ENCODE results near the gene CATSPER3.
A peak's percentile ranks its signal among the peaks of the same experiment; 100 is the strongest.

The CATSPER3 gene

GRCh38 chr5:135030956-135031812 is 63.5 kb downstream of the CATSPER3 start:
- no peak for DNase-seq

- no peak for DNase-seq
These were observed 64.3 kb downstream of the CATSPER3 start for GRCh38 chr5:135031813-135032694.

GRCh38 chr5:135032695-135032998 is 64.9 kb downstream of the CATSPER3 start:
- no peak for DNase-seq

- no peak for DNase-seq
These were observed 65.5 kb downstream of the CATSPER3 start for GRCh38 chr5:135032999-135033861.

DNA sequence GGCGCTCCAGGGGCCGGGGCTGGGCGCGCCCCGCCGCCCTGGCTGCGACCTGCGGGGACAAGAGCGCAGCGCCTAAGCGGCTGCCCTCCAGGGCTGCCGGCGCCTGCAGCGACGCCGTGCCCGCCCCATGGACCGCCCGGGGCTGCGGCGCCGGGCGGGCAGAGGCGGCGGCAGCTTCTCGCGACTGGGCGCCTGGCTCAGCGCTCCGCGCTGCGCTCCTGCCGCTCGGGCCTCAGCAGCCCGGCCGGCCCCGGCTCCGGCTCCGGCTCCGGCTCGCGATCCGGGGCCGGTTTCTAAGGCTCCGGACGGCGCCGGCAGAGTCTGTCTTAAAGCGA is 66.2 kb downstream of the CATSPER3 start, which contains the start of gene PITX1:
TSS of gene PITX1 (minus strand) at position 328 of the 335 bp plus-strand sequence. CDS start 347 bp downstream, outside the sequence.
- DNase-seq = no peak

DNA sequence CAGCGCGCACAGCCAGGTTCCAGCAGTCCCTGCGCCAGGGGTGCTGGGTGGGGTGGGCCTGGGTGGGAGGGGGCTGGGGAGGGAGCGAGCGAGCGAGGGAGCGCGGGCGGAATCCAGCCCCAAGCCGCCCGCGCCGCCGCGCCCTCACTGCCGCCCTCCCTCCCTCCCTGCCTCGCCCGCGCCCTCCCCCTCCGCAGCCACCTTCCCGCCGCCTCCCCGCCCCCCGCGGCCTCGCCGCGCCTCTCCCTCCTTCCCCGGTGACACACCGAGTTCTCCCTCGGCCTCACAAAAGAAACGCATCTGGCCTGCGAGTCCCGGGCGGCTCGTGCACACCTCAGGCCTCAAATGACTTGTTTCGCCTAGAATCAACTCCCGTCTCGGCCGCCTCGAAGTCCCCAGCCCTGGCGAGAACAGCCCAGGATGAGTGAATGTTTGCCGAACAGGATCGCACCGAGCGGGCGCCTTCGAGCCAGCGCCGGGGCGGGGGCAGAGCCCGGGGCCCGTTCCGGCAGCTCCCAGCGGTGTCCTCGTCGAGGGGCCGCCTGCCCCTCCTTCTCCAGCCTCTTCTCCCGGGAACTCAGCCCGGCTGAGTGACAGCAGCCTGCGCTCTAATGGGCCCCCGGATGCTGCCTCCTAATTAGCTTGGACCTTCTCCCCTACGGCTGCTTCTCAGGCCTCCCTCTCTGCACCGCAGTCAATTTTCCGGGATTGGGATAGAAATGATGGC is 66.7 kb downstream of the CATSPER3 start:
- peak; percentile 25 for DNase-seq

DNA sequence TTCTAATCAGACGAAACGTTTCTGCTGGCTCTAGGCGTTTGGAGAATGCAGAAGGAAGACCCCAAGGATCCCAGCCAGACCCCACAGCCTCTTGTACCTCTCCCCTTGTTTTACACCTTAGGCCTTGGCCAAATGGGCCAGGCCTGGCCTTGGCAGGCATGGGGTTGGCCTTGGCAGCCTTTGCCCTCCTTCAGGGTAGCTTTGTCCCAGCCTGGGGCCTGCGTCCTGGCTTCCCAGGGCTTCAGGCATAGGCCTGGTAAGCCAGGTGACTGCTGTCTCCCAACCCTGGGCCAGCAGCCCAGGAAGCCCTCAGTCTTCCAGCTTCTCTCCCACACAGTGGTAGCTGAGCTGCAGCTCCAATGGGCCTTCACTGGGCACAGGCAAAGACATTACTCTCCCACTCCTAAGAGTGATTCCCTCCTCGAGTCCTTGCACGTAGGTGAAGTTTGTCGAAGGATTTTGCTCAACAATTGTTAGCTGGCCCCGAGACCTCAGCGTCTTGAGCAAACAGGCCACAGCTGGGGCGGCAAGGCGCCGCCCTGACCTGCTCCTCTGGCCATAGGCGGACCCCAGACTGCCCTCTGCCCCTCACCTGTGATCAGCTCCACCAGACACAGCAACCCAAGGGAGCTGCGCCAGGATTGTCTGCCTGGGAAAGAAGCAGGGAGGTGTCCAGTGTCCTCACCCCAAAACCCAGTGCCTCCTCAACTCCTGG is 67.4 kb downstream of the CATSPER3 start:
- no peak for DNase-seq

DNA sequence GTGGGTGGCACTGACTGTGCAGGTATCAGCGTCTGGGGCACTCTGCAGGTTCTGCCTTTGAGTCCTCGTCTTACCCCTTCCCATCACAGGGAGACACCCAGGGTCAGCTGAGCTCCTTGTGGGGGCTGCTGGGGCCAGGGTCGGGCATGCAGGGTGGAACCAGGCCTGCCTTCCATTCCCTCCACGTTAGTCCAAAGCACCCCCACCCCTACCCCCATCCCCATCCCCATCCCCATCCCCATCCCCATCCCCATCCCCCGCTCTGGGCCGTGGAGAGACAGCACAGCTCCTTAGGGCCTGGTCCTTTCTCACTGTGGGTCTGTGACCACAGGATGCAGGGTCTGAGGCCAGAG is 67.9 kb downstream of the CATSPER3 start:
- no peak for DNase-seq

DNA sequence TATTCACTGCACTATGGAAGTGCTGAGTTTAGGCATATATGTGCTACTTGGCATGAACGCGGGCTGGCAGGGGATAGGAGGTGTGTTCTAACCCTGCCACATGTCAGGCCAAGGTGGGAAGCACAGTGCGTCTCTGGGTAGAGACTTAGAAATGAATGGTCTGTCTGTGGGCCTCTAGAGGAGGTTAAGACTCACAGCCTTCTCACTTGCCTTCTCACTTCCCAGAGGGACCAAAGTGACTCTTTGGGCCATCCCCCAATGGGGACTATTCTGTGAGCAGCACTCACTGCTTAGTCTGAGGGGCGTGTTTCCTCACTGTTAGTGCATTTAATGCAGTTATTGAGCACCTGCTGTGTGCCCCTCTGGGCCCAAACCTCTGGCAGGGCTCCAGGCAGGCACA is 68.7 kb downstream of the CATSPER3 start:
- DNase-seq = no peak

GRCh38 chr5:135037519-135038204 is 70.0 kb downstream of the CATSPER3 start:
- DNase-seq = no peak

DNA sequence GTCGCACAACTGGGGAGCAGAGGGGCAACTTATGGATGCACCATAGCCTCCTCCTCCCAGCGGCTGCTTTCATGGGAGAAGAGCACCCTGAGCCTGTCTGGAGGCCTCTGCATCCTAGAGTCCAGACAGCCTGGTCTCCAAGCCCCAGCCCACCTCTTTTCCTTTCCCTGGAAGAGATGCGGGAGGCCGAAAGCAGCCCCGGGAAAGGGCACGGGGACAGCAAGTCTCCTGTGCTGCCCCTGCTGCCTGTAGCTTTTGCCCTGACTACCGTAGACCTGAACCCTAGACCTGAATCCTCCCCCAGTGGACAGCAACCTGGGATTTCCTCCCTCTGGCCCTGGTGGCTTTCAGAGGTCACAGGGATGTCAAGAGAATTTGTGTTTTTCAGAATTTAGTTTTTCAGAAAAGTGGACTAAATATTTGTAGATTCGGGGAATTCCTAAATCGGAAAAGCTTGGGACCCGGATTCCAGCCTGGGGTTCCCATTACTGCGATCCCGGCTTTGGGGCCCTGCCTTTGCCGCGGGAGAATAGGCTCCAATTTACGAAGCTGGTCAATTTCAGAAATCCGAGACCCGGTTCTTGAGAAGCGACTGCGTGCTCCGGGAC is 70.6 kb downstream of the CATSPER3 start:
- DNase-seq = no peak

GRCh38 chr5:135038813-135039270 is 71.1 kb downstream of the CATSPER3 start:
- DNase-seq = no peak

- no peak for DNase-seq
These were observed 71.7 kb downstream of the CATSPER3 start for GRCh38 chr5:135039271-135040033.

DNA sequence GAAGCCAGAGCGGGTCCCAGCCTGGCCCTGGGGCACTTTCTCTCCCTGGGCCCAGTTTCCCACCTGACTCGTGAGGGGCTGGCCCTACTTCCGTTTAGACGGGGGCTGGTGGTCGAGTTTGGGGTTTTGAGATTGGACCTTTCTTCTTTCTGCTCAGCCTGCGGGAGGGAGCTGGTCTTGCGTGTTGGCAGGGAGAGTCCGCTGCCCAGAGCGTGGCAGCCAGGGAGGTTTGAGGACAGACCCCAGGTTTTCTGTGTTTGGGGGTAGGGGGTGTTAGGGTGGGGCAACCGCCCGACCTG is 72.3 kb downstream of the CATSPER3 start:
- no peak for DNase-seq

DNA sequence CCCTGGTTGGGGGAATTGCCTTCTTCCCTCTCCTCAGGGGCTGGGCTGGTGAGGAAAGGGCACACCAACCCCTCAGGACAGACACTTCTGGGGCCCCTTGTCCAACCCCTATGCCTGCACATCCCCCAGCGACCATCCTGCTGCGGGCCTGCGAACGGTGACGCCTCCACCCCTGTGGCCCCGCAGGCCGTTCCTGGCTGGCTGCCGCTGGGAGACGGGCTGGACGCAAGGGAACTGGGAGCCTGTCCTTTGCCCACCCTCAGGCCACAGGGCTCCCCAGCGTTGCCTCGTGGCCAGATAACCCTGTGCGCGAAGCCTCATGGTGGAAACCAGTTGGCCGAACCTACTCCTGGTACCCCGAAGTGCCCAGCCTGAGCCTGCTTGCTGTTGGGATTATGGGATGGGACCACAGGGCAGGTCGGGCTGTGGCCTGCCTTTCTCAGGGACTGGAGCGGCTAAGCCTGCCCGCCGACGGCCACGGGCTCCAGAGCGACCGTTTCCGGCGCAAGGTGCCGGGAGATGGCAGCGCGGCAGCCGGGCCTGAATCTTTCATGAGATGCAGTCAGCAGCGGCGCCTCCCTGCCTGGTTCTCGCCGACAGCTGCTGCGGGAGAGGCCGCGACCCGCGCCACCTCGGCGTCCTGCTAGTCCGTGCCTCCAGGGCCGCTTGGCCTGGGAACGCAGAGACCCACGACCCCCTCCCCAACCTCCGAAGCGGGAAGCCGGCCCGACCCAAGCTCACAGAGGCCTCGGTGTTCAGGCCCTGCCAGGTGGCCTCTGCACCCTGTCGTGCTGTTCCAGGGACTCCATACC is 72.8 kb downstream of the CATSPER3 start:
- no peak for DNase-seq

DNA sequence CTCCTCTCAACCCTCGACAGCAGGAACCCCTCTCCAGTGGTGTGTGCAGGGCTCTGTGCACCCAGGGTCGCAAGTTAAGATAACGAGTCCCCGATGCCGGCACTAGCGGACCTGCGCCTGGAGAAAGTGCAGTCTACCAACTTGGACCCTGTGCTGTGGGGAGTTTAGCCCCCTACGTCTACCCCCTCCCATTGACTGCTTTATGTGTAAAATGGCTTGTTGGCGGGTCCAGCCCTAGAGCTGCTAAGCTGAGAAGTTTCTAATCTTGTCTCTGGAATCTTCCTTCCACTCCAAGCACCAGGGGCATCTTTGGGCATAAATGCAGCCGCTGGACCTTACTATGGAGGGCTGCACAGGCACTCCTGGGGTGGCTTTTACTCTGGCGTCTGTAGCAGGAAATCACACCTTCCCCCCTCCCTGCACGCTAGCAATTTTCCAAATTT is 73.5 kb downstream of the CATSPER3 start:
- DNase-seq = no peak

DNA sequence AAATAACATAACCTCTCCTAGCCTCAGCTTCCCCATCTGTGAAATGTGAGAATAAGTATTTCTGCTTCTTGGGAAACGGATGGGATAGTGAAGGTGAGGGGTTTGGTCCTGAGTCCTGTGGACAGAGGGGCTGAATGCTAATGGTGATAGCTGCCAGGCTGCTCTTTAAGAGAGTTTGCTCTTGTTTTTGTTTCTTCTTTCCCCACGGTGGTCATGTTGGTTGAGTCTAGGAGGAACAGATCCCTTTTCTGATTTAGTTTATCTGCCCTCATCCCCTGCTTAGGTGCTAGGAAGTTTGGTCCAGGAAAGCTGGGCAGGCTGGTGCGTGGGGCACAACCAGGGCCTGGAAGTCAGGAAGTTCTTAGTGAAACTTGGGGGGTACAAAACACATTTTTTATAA is 74.0 kb downstream of the CATSPER3 start:
- no peak for DNase-seq

- no peak for DNase-seq
These were observed 74.9 kb downstream of the CATSPER3 start for GRCh38 chr5:135042595-135042994.

DNA sequence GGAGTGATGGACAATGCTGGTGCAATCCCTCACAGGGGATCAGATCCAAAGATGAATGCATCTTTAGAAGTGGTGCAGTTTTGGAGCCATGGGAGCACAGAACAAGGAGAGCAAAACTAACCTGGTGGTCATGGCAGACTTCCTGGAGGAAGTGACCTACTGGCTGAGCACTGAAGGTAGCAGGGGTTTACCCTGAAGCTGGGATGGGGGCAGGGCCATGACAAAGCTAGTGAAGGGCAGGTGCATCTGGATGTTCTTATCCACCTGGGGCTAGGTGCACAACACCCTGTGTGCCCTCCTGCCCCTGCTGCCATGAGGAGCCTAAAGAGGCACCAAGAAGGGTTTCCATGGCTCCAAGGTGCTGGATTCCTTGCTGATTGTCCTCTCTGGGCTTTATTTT is 77.8 kb downstream of the CATSPER3 start:
- no peak for DNase-seq
